Measurements from ENCODE around the gene ARMC8.

Gene ARMC8

GRCh38 chr3:138205527-138205926 is 18.4 kb downstream of the ARMC8 start:
- no peak for DNase-seq (ENCODE audit: low read depth)
- no peak for TF ChIP-seq CTCF (IDR thresholded peaks at IDR 0.05; ENCODE audit: control insufficient read depth, insufficient read depth, low read depth, low read length, missing control alignments)
- H3K4me3 ChIP-seq (ENCODE audit: control insufficient read depth, low read depth, low read length), result no peak overlapping the region

GRCh38 chr3:138206196-138206595 is 19.1 kb downstream of the ARMC8 start:
- H3K4me3 ChIP-seq (ENCODE audit: control insufficient read depth, low read depth, low read length), result no peak overlapping the region
- no peak for TF ChIP-seq CTCF (IDR thresholded peaks at IDR 0.05; ENCODE audit: control insufficient read depth, insufficient read depth, low read depth, low read length, missing control alignments)
- no peak for DNase-seq (ENCODE audit: low read depth)

GRCh38 chr3:138210528-138210927 is 23.4 kb downstream of the ARMC8 start:
- DNase-seq (ENCODE audit: low read depth), result no peak
- H3K4me3 ChIP-seq (ENCODE audit: control insufficient read depth, low read depth, low read length), result no peak overlapping the region
- no peak for TF ChIP-seq CTCF (IDR thresholded peaks at IDR 0.05; ENCODE audit: control insufficient read depth, insufficient read depth, low read depth, low read length, missing control alignments)

GRCh38 chr3:138213398-138214085 is 26.4 kb downstream of the ARMC8 start:
- H3K4me3 ChIP-seq (ENCODE audit: control insufficient read depth, low read depth, low read length), result no peak overlapping the region
- no peak for DNase-seq (ENCODE audit: low read depth)
- TF ChIP-seq CTCF (IDR thresholded peaks at IDR 0.05; ENCODE audit: control insufficient read depth, insufficient read depth, low read depth, low read length, missing control alignments), result no peak

- TF ChIP-seq CTCF (IDR thresholded peaks at IDR 0.05; ENCODE audit: control insufficient read depth, insufficient read depth, low read depth, low read length, missing control alignments), result no peak
- no peak for DNase-seq (ENCODE audit: low read depth)
- H3K4me3 ChIP-seq (ENCODE audit: control insufficient read depth, low read depth, low read length), result no peak overlapping the region
Measured at GRCh38 chr3:138219255-138219654, 32.2 kb downstream of the ARMC8 start.

GRCh38 chr3:138220242-138220641 is 33.1 kb downstream of the ARMC8 start:
- DNase-seq (ENCODE audit: low read depth), result no peak
- TF ChIP-seq CTCF (IDR thresholded peaks at IDR 0.05; ENCODE audit: control insufficient read depth, insufficient read depth, low read depth, low read length, missing control alignments), result no peak
- H3K4me3 ChIP-seq (ENCODE audit: control insufficient read depth, low read depth, low read length), result no peak overlapping the region

Measured in AG09309 (cell line).